Liver (tissue), 9 donors: Measurements from ENCODE around the gene BCKDK. TPM values are rescaled to one million over a fixed set of nuclear protein-coding genes. Genes with fewer than 3 reads are reported as not detected.

Source experiments
- DNase-seq: peaks from one replicate; pipeline ENCODE4 v3.0.0-alpha.2; 2017; ENCODE audit warnings: low spot score
- H3K27ac ChIP-seq, 2 donors: one replicate each; pipeline ENCODE4 v1.7.0; 2013; ENCODE audit warnings: inconsistent platforms in 2 of 2, low read length in 2 of 2, control low read depth in 1 of 2, low read depth in 1 of 2, mild to moderate bottlenecking in 1 of 2
- H3K27me3 ChIP-seq, 4 donors: one replicate each; pipeline versions ENCODE4 v1.6.1 to v1.7.0; 2013; ENCODE audit warnings: low read length in 3 of 4, inconsistent platforms in 1 of 4, mild to moderate bottlenecking in 1 of 4, moderate library complexity in 1 of 4; ENCODE audit not compliant: control insufficient read depth in 4 of 4, insufficient read depth in 4 of 4
- H3K36me3 ChIP-seq, 4 donors: one replicate each; pipeline versions ENCODE4 v1.6.1 to v1.7.0; 2013; ENCODE audit warnings: low read length in 3 of 4, mild to moderate bottlenecking in 3 of 4, low read depth in 1 of 4, moderate library complexity in 1 of 4; ENCODE audit not compliant: control insufficient read depth in 4 of 4, insufficient read depth in 3 of 4
- H3K4me1 ChIP-seq, 4 donors: one replicate each; pipeline versions ENCODE4 v1.6.1 to v1.7.0; 2013; ENCODE audit warnings: low read length in 3 of 4, mild to moderate bottlenecking in 3 of 4, moderate library complexity in 1 of 4; ENCODE audit not compliant: control insufficient read depth in 4 of 4, insufficient read depth in 4 of 4
- H3K4me3 ChIP-seq, 3 donors: one replicate each; pipeline versions ENCODE4 v1.6.1 to v1.7.0; 2013; ENCODE audit warnings: low read length in 3 of 3, control low read depth in 1 of 3, low read depth in 1 of 3, mild to moderate bottlenecking in 1 of 3
- H3K9ac ChIP-seq, 2 donors: one replicate each; pipeline ENCODE4 v1.7.0; 2013; ENCODE audit warnings: low read length in 2 of 2, mild to moderate bottlenecking in 2 of 2, moderate library complexity in 2 of 2, control low read depth in 1 of 2, low read depth in 1 of 2
- H3K9me3 ChIP-seq, 4 donors: one replicate each; pipeline versions ENCODE4 v1.6.1 to v1.7.0; 2013; ENCODE audit warnings: low read length in 3 of 4; ENCODE audit not compliant: control insufficient read depth in 4 of 4
- ATF3 ChIP-seq: IDR thresholded peaks from 2 replicates; pipeline ENCODE4 v1.6.1; 2016; ENCODE audit warnings: antibody characterized with exemption
- CTCF ChIP-seq: fragments of 150-350 bp; IDR thresholded peaks from 2 replicates; pipeline ENCODE4 v1.5.1; 2017; ENCODE audit warnings: improper control_type of control experiment, low read depth, low read length; ENCODE audit not compliant: missing input control
- EGR1 ChIP-seq, 2 donors: IDR thresholded peaks; 2 replicates each; pipeline ENCODE4 v1.6.1; 2016 to 2018; ENCODE audit warnings: antibody characterized with exemption in 2 of 2, low read depth in 2 of 2
- FOXA1 ChIP-seq: IDR thresholded peaks from 2 replicates; pipeline ENCODE4 v1.6.1; 2016; ENCODE audit warnings: antibody characterized with exemption
- FOXA2 ChIP-seq: IDR thresholded peaks from 2 replicates; pipeline ENCODE4 v1.6.1; 2016; ENCODE audit warnings: antibody characterized with exemption
- GABPA ChIP-seq, 2 donors: IDR thresholded peaks in 1 of 2; conservative IDR thresholded peaks in 1 of 2; 2 replicates each; pipeline ENCODE4 v1.6.1; 2016; ENCODE audit warnings: antibody characterized with exemption in 2 of 2, mild to moderate bottlenecking in 1 of 2, moderate library complexity in 1 of 2
- HNF4A ChIP-seq, 2 donors: conservative IDR thresholded peaks; 2 replicates each; pipeline ENCODE4 v1.6.1; 2016; ENCODE audit warnings: antibody characterized with exemption in 2 of 2, mild to moderate bottlenecking in 2 of 2
- HNF4G ChIP-seq: IDR thresholded peaks from 2 replicates; pipeline ENCODE4 v1.6.1; 2016; ENCODE audit warnings: antibody characterized with exemption
- JUND ChIP-seq, 2 donors: IDR thresholded peaks; 2 replicates each; pipeline ENCODE4 v1.6.1; 2016; ENCODE audit warnings: antibody characterized with exemption in 2 of 2
- MAX ChIP-seq: IDR thresholded peaks from 2 replicates; pipeline ENCODE4 v1.6.1; 2016; ENCODE audit warnings: antibody characterized with exemption
- NR2F2 ChIP-seq: IDR thresholded peaks from 2 replicates; pipeline ENCODE4 v1.6.1; 2016; ENCODE audit warnings: antibody characterized with exemption
- RAD21 ChIP-seq, 2 donors: IDR thresholded peaks; 2 replicates each; pipeline ENCODE4 v1.6.1; 2016; ENCODE audit warnings: antibody characterized with exemption in 2 of 2, mild to moderate bottlenecking in 2 of 2
- REST ChIP-seq: IDR thresholded peaks from 2 replicates; pipeline ENCODE4 v1.6.1; 2016; ENCODE audit warnings: antibody characterized with exemption, mild to moderate bottlenecking
- RXRA ChIP-seq, 2 donors: IDR thresholded peaks; 2 replicates each; pipeline ENCODE4 v1.6.1; 2017 to 2018; ENCODE audit warnings: antibody characterized with exemption in 2 of 2, mild to moderate bottlenecking in 1 of 2
- SP1 ChIP-seq: IDR thresholded peaks from 2 replicates; pipeline ENCODE4 v1.6.1; 2018; ENCODE audit warnings: antibody characterized with exemption, mild to moderate bottlenecking
- TAF1 ChIP-seq: conservative IDR thresholded peaks from 2 replicates; pipeline ENCODE4 v1.6.1; 2016; ENCODE audit warnings: antibody characterized with exemption, mild to moderate bottlenecking
- YY1 ChIP-seq: IDR thresholded peaks from 2 replicates; pipeline ENCODE4 v1.6.1; 2016; ENCODE audit warnings: antibody characterized with exemption, mild to moderate bottlenecking
- ZBTB33 ChIP-seq: IDR thresholded peaks from 2 replicates; pipeline ENCODE4 v1.6.1; 2016; ENCODE audit warnings: antibody characterized with exemption
- WGBS: extraction: QIAGEN DNeasy Blood & Tissue Kit; methylation state at CpG from one replicate; pipeline ENCODE4 v1.1.7; 2013; 5-methylcytosine and 5-hydroxymethylcytosine counted together
- polyA plus RNA-seq, 2 donors: library from polyadenylated mRNA; stranded (reverse) in 1 of 2; unstranded in 1 of 2; fragments of 200-250 nt in 1 of 2; fragments of >200 nt in 1 of 2; fragmentation: Nextera tagmentation in 1 of 2; extraction: Ambion mirVana in 1 of 2; gene quantifications; one replicate each; pipeline versions ENCODE4 v1.2.1 to v1.2.3, GENCODE V29; 2013 to 2015
- total RNA-seq, 2 donors: library from RNA; depleted of rRNA; stranded (reverse); fragments of >200 nt; gene quantifications; one replicate each; pipeline ENCODE4 v1.2.3, GENCODE V29; 2014
- donor health status: healthy.
- donor health status: healthy.
- donor health status: healthy.
- donor health status: healthy.
- donor health status: healthy.

Gene BCKDK
- total and polyA plus RNA-seq, 4 donors: 10.0 to 41.6 (median 34.9) TPM

GRCh38 chr16:31113121-31114120, 5.2 kb downstream of the BCKDK start (continued):
- TF ChIP-seq FOXA1: no peak
- TF ChIP-seq GABPA (IDR thresholded peaks at IDR 0.05 in 1 of 2, conservative IDR thresholded peaks at IDR 0.05 in 1 of 2): peak in 1 of 2 donors; percentile 72
- peak; percentile 45 to 67 for TF ChIP-seq RXRA (IDR thresholded peaks at IDR 0.05)

GRCh38 chr16:31114468-31114867, 6.3 kb downstream of the BCKDK start:
- Histone ChIP-seq H3K27me3 (no peaks in the 10 kb centered on the region), H3K36me3 (peaks cover 0 to 10% (median 6%) of the 10 kb centered on the region in 4 donors), H3K4me3 (no peak overlapping the region), H3K27ac (peak overlapping the region; percentile 67 to 84), H3K9me3 (no peaks in the 10 kb centered on the region), H3K4me1 (peaks cover 29 to 64% (median 45%) of the 10 kb centered on the region in 4 donors), H3K9ac (no peak overlapping the region)
- TF ChIP-seq CTCF (no peak), JUND (IDR thresholded peaks at IDR 0.05) (no peak), REST (no peak), RXRA (IDR thresholded peaks at IDR 0.05) (no peak), NR2F2 (no peak), MAX (no peak), YY1 (no peak), RAD21 (IDR thresholded peaks at IDR 0.05) (no peak), HNF4G (no peak), FOXA1 (no peak), ZBTB33 (no peak), ATF3 (no peak), EGR1 (IDR thresholded peaks at IDR 0.05; ENCODE audit: low read depth in 2 of 2) (no peak), SP1 (no peak), TAF1 (no peak), FOXA2 (no peak), GABPA (IDR thresholded peaks at IDR 0.05 in 1 of 2, conservative IDR thresholded peaks at IDR 0.05 in 1 of 2) (no peak), HNF4A (conservative IDR thresholded peaks at IDR 0.05) (no peak)
- no peak for DNase-seq
- WGBS: 60% methylated on average over 8 of the region's 8 CpGs
